Dermis blood vessel endothelial cell (primary cell): ENCODE measurements around the gene ANKRD24. TPM values are rescaled to one million over a fixed set of nuclear protein-coding genes. Genes with fewer than 3 reads are reported as not detected.
A peak's percentile ranks its signal among the peaks of the same experiment; 100 is the strongest.
"Not testable (repeated sequence)": the region's sequence is repeated elsewhere in the genome, so short reads cannot be mapped to it uniquely, and the experiment has no call there.

Experiments
- DNase-seq: peaks from one replicate; pipeline ENCODE4 v3.0.0; 2010
- total RNA-seq: library from RNA; depleted of rRNA; stranded (reverse); fragments of >200 nt; gene quantifications from 2 replicates; pipeline ENCODE4 v1.2.3, GENCODE V29; 2014

ANKRD24 gene
- total RNA-seq, 1 donor from 2014 or later: 0.68 TPM

- no peak for DNase-seq
These were observed 17.3 kb downstream of the ANKRD24 start for GRCh38 chr19:4199699-4200293.

- no peak for DNase-seq
These were observed 18.6 kb downstream of the ANKRD24 start for GRCh38 chr19:4200940-4201542.

GRCh38 chr19:4201798-4202197 lies 19.3 kb downstream of the ANKRD24 start:
- DNase-seq: no peak

DNA sequence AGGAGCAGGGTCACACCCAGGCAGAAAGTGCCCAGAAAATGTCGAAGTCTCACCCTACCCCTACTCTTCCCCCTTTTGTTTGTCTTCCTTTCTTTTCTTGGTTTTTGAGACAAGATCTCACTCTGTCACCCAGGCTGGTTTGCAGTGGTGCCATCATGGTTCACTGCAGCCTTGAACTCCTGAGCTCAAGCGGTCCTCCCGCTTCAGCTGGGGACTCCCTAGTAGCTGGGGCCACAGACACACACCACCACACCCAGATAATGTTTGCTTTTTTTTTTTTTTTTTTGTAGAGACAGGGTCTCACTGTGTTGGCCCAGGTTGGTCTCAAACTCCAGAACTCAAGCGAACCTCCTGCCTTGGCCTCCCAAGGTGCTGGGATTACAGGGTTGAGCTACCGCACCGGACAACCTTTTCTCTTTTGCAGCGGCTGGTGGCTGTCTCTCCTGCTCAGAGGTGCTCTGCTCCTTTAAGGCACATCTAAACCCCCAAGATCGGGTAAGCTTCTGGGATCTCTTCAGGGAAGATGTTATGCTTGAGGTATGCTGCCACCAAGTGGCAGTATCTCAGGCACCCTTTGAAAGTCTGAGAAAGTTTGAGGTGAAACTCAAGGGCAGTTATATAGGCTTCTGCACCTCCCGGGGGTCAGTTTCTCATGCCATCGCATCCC lies 24.5 kb downstream of the ANKRD24 start:
- peak; percentile 58 for DNase-seq

GRCh38 chr19:4208385-4209094 lies 26.1 kb downstream of the ANKRD24 start:
- peak; percentile 52 for DNase-seq

DNA sequence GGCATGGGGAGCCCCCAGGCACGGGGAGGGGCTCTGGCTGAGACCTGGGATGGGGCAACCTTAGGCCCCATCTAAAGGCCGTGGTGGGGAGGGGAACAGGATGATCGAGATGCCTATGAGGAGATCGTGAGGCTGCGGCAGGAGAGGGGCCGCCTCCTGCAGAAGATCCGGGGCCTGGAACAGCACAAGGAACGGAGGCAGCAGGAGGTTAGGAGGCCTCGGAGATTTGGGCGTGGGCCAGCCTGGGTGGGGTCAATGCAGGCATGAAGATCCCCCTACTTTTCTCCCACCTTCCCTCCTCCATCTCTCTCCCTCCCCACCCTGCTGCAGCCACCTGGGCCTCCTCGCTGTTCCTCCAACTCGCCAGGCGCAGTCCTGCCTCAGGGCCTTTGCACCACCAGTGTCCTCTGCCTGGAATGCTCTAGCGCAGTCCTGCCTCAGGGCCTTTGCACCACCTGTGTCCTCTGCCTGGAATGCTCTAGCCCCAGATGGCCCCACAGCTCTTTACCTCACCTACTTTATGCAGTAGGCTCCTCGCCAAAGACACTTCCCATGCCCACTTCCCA lies 27.8 kb downstream of the ANKRD24 start:
- DNase-seq: no peak

GRCh38 chr19:4213116-4213515 lies 30.6 kb downstream of the ANKRD24 start:
- no peak for DNase-seq

- DNase-seq: no peak
These were observed 33.3 kb downstream of the ANKRD24 start for GRCh38 chr19:4215807-4216206.

- DNase-seq: no peak
These were observed 34.4 kb downstream of the ANKRD24 start for GRCh38 chr19:4216846-4217245.

DNA sequence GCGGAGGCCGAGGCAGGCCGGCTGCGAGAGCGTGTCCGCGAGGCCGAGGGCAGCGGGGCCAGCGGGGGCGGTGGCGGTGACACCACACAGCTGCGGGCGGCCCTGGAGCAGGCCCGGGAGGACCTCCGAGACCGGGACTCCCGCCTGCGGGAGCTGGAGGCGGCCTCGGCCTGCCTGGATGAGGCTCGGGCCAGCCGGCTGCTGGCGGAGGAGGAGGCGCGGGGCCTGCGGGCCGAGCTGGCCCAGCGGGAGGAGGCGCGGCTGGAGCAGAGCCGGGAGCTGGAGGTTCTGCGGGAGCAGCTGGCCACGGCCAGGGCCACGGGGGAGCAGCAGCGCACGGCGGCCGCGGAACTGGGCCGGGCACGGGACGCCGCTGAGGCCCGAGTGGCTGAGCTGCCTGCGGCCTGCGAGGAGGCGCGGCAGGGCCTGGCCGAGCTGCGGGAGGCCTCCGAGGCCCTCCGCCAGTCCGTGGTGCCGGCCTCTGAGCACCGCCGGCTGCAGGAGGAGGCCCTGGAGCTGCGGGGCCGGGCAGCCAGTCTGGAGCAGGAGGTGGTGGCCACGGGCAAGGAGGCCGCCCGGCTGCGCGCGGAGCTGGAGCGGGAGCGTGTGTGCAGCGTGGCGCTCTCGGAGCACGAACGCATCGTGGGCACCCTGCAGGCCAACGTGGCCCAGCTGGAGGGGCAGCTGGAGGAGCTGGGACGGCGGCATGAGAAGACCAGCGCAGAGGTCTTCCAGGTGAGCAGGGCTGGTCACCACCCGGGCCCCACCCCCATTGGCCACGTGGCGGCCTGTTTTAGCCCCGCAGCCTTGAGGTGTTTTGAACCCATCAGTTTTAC lies 35.2 kb downstream of the ANKRD24 start:
- DNase-seq: no peak

DNA sequence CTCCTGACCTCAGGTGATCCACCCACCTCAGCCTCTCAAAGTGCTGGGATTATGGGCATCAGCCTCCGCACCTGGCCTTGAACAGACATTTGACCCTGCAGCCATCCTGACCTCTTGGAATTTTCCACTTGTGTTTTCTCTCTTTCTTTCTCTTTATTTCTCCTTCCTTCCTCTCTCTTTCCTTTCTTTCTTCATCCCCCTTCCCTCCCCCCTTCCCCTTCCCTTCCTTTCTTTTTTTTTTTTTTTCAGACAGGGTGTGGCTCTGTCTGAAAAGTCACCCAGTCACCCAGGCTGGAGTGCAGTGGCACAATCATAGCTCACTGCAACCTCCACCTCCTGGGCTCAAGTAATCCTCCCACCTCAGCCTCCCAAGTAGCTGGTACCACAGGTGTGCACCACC lies 36.0 kb downstream of the ANKRD24 start:
- not testable (repeated sequence) for DNase-seq

DNA sequence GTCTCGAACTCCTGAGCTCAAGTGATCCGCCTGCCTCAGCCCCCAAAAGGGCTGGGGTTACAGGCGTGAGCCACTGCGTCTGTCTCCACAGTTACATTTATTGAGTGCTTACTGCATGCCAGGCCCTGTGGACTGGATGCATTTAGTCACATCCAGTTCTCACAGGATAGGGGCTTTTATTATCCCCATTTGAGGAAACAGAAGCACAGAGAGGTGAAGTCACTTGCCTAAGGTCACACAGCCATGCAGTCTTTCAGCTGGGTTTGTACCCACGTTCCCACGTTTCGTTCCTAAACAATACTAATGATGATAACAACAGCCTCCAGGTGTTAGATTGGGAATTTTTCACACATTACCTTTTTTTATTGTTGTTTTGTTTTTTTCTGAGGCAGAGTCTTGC lies 37.7 kb downstream of the ANKRD24 start:
- no peak for DNase-seq

- no peak for DNase-seq
These were observed 42.0 kb downstream of the ANKRD24 start for GRCh38 chr19:4224470-4224869.

GRCh38 chr19:4225885-4226284 lies 43.4 kb downstream of the ANKRD24 start:
- DNase-seq: no peak

DNA sequence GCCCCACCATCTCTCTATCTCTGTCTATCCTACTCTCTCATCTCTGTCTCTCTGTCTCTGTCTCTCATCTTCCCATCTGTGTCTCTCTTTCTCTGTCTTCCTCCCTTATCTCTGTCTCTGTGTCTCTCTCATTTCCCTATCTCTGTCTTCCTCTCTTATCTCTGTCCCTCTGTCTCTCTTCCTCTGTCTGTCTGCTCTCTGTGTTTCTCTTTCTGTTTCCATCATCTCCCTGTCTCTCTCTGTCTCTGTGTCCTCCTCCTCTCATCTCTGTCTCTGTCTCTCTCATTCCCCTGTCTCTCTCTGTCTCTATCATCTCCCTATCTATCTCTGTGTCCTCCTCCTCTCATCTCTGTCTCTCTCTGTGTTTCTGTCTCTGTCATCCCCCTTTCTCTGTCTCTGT lies 45.3 kb downstream of the ANKRD24 start:
- no peak for DNase-seq

DNA sequence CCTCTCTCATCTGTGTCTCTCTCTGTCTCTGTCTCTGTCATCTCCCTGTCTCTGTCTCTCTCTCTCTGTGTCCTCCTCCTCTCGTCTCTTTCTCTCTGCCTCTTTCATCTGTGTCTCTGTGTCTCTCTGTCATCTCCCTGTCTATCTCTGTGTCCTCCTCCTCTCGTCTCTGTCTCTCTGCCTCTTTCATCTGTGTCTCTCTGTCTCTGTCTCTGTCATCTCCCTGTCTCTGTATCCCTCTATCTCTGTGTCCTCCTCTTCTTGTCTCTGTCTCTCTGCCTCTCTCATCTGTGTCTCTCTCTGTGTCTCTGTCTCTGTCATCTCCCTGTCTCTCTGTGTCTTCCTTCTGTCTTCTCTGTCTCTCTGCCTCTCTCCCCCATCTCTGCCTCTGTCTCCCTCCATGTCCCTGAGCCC lies 46.3 kb downstream of the ANKRD24 start:
- DNase-seq: no peak

GRCh38 chr19:4229179-4229931 lies 46.9 kb downstream of the ANKRD24 start, which contains the start of gene EBI3:
EBI3 (plus strand) TSS chr19:4229523; CDS start chr19:4229551, 28 bp downstream.
- DNase-seq: peak; percentile 33

GRCh38 chr19:4230237-4230636 lies 47.7 kb downstream of the ANKRD24 start:
- not testable (repeated sequence) for DNase-seq

DNA sequence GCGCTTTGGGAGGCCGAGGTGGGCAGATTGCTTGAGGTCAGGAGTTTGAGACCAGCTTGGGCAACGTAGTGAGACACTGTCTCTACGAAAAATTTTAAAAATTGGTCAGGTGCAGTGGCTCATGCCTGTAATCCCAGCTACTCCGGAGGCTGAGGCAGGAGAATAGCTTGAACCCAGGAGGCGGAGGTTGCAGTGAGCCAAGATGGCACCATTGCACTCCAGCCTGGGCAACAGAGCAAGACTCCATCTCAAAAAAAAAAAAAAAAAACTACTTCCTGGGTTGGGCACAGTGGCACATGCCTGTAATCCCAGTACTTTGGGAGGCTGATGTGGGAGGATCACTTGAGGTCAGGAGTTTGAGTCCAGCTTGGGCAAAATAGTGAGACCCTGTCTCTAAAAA lies 49.0 kb downstream of the ANKRD24 start:
- not testable (repeated sequence) for DNase-seq

GRCh38 chr19:4232139-4232538 lies 49.6 kb downstream of the ANKRD24 start:
- not testable (repeated sequence) for DNase-seq

- no peak for DNase-seq
These were observed 50.3 kb downstream of the ANKRD24 start for GRCh38 chr19:4232614-4233281.
